GM23338 (cell line): ENCODE data around the gene RPL27A. TPM values are rescaled to one million over a fixed set of nuclear protein-coding genes. Genes with fewer than 3 reads are reported as not detected.

Source experiments
- ATAC-seq: fragments of 200-7000 bp; cut with Tn5 transposase; 3 replicates; pipeline ENCODE4 v1.9.1; 2020
- DNase-seq: peaks from one replicate; pipeline ENCODE4 v3.0.0-alpha.2; 2015; ENCODE audit warnings: low spot score
- H2AFZ ChIP-seq: fragments of 200-600 bp; sonication (generic); 2 replicates; pipeline ENCODE4 v1.8.0; 2016; ENCODE audit warnings: antibody characterized with exemption, mild to moderate bottlenecking, moderate library complexity
- H3F3A ChIP-seq: fragments of 200-600 bp; sonication (generic); replicated peaks from 2 replicates; pipeline ENCODE4 v1.8.0; 2017; ENCODE audit warnings: antibody characterized with exemption, mixed run types, low read depth
- H3K27ac ChIP-seq: fragments of 200-600 bp; sonication (generic); 2 replicates; pipeline ENCODE4 v1.6.1; 2016; ENCODE audit warnings: low read depth
- H3K27me3 ChIP-seq: fragments of 200-600 bp; sonication (generic); 2 replicates; pipeline ENCODE4 v1.8.0; 2016; ENCODE audit warnings: mild to moderate bottlenecking, mixed run types, moderate library complexity; ENCODE audit not compliant: insufficient read depth
- H3K36me3 ChIP-seq: fragments of 200-600 bp; sonication (generic); 2 replicates; pipeline ENCODE4 v1.8.0; 2016; ENCODE audit warnings: mild to moderate bottlenecking; ENCODE audit not compliant: insufficient read depth
- H3K4me1 ChIP-seq: fragments of 200-600 bp; sonication (generic); 2 replicates; pipeline ENCODE4 v1.8.0; 2016; ENCODE audit warnings: mild to moderate bottlenecking, moderate library complexity; ENCODE audit not compliant: insufficient read depth
- H3K4me2 ChIP-seq: fragments of 200-600 bp; sonication (generic); 2 replicates; pipeline ENCODE4 v1.7.1; 2017; ENCODE audit warnings: mixed run types
- H3K4me3 ChIP-seq: fragments of 200-600 bp; sonication (generic); 2 replicates; pipeline ENCODE4 v1.6.1; 2016; ENCODE audit warnings: mixed run types
- H3K79me2 ChIP-seq: fragments of 200-600 bp; sonication (generic); replicated peaks from 2 replicates; pipeline ENCODE4 v1.8.0; 2017; ENCODE audit warnings: mild to moderate bottlenecking; ENCODE audit not compliant: insufficient read depth
- H3K9me2 ChIP-seq: fragments of 200-600 bp; sonication (generic); 2 replicates; pipeline ENCODE4 v1.8.0; 2017; ENCODE audit not compliant: insufficient read depth
- H4K20me1 ChIP-seq: fragments of 200-600 bp; sonication (generic); replicated peaks from 2 replicates; pipeline ENCODE4 v1.8.0; 2017; ENCODE audit warnings: mild to moderate bottlenecking; ENCODE audit not compliant: insufficient read depth
- H3K27ac Mint-ChIP-seq: 2 replicates; pipeline ENCODE4 v1.8.0; 2020; ENCODE audit warnings: inconsistent platforms, mild to moderate bottlenecking, moderate library complexity, mixed read lengths
- H3K27me3 Mint-ChIP-seq: 3 replicates; pipeline ENCODE4 v1.8.0; 2022; ENCODE audit warnings: low read depth, mild to moderate bottlenecking, moderate library complexity, mixed read lengths, inconsistent platforms; ENCODE audit not compliant: insufficient read depth, poor library complexity
- H3K36me3 Mint-ChIP-seq: 3 replicates; pipeline ENCODE4 v1.8.0; 2021; ENCODE audit warnings: low read depth, mild to moderate bottlenecking, inconsistent platforms, moderate library complexity, mixed read lengths
- H3K4me1 Mint-ChIP-seq: 3 replicates; pipeline ENCODE4 v1.8.0; 2020; ENCODE audit warnings: mild to moderate bottlenecking, inconsistent platforms, mixed read lengths
- H3K4me3 Mint-ChIP-seq: 3 replicates; pipeline ENCODE4 v1.8.0; 2021; ENCODE audit warnings: moderate library complexity, mild to moderate bottlenecking, inconsistent platforms, mixed read lengths
- H3K9me3 Mint-ChIP-seq: 3 replicates; pipeline ENCODE4 v1.8.0; 2020; ENCODE audit warnings: moderate library complexity, mild to moderate bottlenecking, inconsistent platforms, mixed read lengths
- CREB1 ChIP-seq: fragments of 250-450 bp; sonication (Bioruptor Pico); IDR thresholded peaks from 2 replicates; pipeline ENCODE4 v1.5.0; 2020; ENCODE audit warnings: low read depth, mild to moderate bottlenecking, moderate library complexity
- ETS1 ChIP-seq: IDR thresholded peaks from 2 replicates; pipeline ENCODE4 v1.6.1; 2016; ENCODE audit warnings: antibody characterized with exemption
- EZH2 ChIP-seq: fragments of 200-600 bp; sonication (generic); IDR thresholded peaks from one replicate; pipeline ENCODE4 v1.8.0; 2017; ENCODE audit warnings: antibody characterized with exemption, mild to moderate bottlenecking, low read depth; ENCODE audit not compliant: unreplicated experiment
- EZH2phosphoT487 ChIP-seq: fragments of 200-600 bp; sonication (generic); IDR thresholded peaks from one replicate; pipeline ENCODE4 v1.8.1; 2018; ENCODE audit warnings: antibody characterized with exemption; ENCODE audit not compliant: unreplicated experiment
- JUNB ChIP-seq: IDR thresholded peaks from one replicate; pipeline ENCODE4 v1.6.1; 2016; ENCODE audit warnings: antibody characterized with exemption; ENCODE audit not compliant: unreplicated experiment
- POLR2AphosphoS5 ChIP-seq: IDR thresholded peaks from 2 replicates; pipeline ENCODE4 v1.6.1; 2016; ENCODE audit warnings: antibody characterized with exemption, low read depth
- REST ChIP-seq: IDR thresholded peaks from one replicate; pipeline ENCODE4 v1.6.1; 2018; ENCODE audit warnings: antibody characterized with exemption; ENCODE audit not compliant: unreplicated experiment
- STAT1 ChIP-seq: IDR thresholded peaks from one replicate; pipeline ENCODE4 v1.6.1; 2016; ENCODE audit warnings: antibody characterized with exemption; ENCODE audit not compliant: unreplicated experiment
- ZNF331 ChIP-seq: fragments of 250-450 bp; sonication (Bioruptor Pico); IDR thresholded peaks from 2 replicates; pipeline ENCODE4 v1.5.0; 2020; ENCODE audit warnings: low read depth, mild to moderate bottlenecking, moderate library complexity
- long read RNA-seq: library from polyadenylated mRNA; unstranded; transcript quantifications from one replicate; pipeline ENCODE4 v2.0.0, GENCODE V29; 2020; ENCODE audit not compliant: unreplicated experiment
- polyA plus RNA-seq: library from polyadenylated mRNA; unstranded; fragments of >200 nt; fragmentation: Nextera tagmentation; extraction: Ambion mirVana; gene quantifications from 2 replicates; pipeline ENCODE4 v1.2.1, GENCODE V29; 2016
- total RNA-seq: library from RNA; depleted of rRNA; stranded (reverse); fragments of >200 nt; shearing (Covaris generic); gene quantifications from 2 replicates; pipeline ENCODE4 v1.2.3, GENCODE V29; 2014; rRNA removed

Gene RPL27A
- 961 and 1,283 TPM in 2 replicates for total RNA-seq
- polyA plus RNA-seq = 3,167 and 3,552 TPM in 2 replicates
- long read RNA-seq, full-length matches to known transcripts = 1,268 of 1,295 reads
- long read RNA-seq, partial matches to known transcripts = 4 of 1,295 reads
- long read RNA-seq, other reads (novel, unspliced or antisense) = 23 of 1,295 reads

- Mint-ChIP-seq H3K27ac (peak within 1 kb of the TSS; percentile 98), H3K4me1 (peaks cover 42% of the 10 kb centered on the region), H3K36me3 (peaks cover 69% of the 10 kb centered on the region), H3K27me3 (peaks cover 20% of the 10 kb centered on the region), H3K9me3 (no peaks in the 10 kb centered on the region; the same call in 2 of the 3 replicates), H3K4me3 (peak within 1 kb of the TSS; percentile 91)
- peaks cover 29% of the 10 kb centered on the region for H3K36me3 ChIP-seq
- H3K4me2 ChIP-seq = peak within 1 kb of the TSS; percentile 100
- H3K9me2 ChIP-seq = peaks cover 8% of the 10 kb centered on the region; the same call in 1 of the 2 replicates
- TF ChIP-seq ETS1 = peak; percentile 67
- peak; percentile 100 for TF ChIP-seq POLR2AphosphoS5
- TF ChIP-seq EZH2phosphoT487 = no peak
- peak; percentile 56; the same call in 1 of the 2 replicates for TF ChIP-seq CREB1 (CRISPR knock-in tag)
- ATAC-seq = peak; percentile 94
- peaks cover 20% of the 10 kb centered on the region for H3K4me1 ChIP-seq
- DNase-seq = peak; percentile 99
- peaks cover 33% of the 10 kb centered on the region for H3K79me2 ChIP-seq
- 0 out of 2 replicates have a peak within 1 kb of the TSS, but pooled peaks have one; percentile 6 for H2AFZ ChIP-seq
- H3K27me3 ChIP-seq = no peaks in the 10 kb centered on the region
- H3K4me3 ChIP-seq = peak within 1 kb of the TSS; percentile 100
- H3K27ac ChIP-seq = peak within 1 kb of the TSS; percentile 99
- peaks cover 14% of the 10 kb centered on the region for H4K20me1 ChIP-seq
- H3F3A ChIP-seq = peaks cover 42% of the 10 kb centered on the region
Measured at GRCh38 chr11:8682303-8683114, at the start of gene RPL27A, which contains the start of gene TRIM66. TSS of gene RPL27A (plus strand) at chr11:8682792. CDS start at chr11:8682814, 22 bp downstream. TSS of gene TRIM66 (minus strand) at chr11:8682665. CDS start at chr11:8672274, 10,391 bp downstream.

- H3K36me3 Mint-ChIP-seq = no peaks in the 10 kb centered on the region
- Histone ChIP-seq H3K36me3 (no peaks in the 10 kb centered on the region), H3K4me1 (no peaks in the 10 kb centered on the region), H4K20me1 (no peaks in the 10 kb centered on the region), H3K4me3 (no peak overlapping the region), H3F3A (no peaks in the 10 kb centered on the region), H3K27me3 (no peaks in the 10 kb centered on the region), H2AFZ (no peak overlapping the region), H3K9me2 (no peaks in the 10 kb centered on the region), H3K79me2 (no peaks in the 10 kb centered on the region), H3K4me2 (no peak overlapping the region), H3K27ac (no peak overlapping the region)
- H3K9me3 Mint-ChIP-seq = no peaks in the 10 kb centered on the region
- H3K27me3 Mint-ChIP-seq = no peaks in the 10 kb centered on the region
- H3K4me3 Mint-ChIP-seq = no peak overlapping the region
- ATAC-seq = no peak
- TF ChIP-seq EZH2 = no peak
- no peak for TF ChIP-seq ZNF331 (CRISPR knock-in tag)
- TF ChIP-seq POLR2AphosphoS5 = no peak
- H3K4me1 Mint-ChIP-seq = no peaks in the 10 kb centered on the region
- no peak overlapping the region for H3K27ac Mint-ChIP-seq
- no peak for DNase-seq
Measured at GRCh38 chr11:8634498-8634897, 48.1 kb upstream of the RPL27A start.

- Histone ChIP-seq H2AFZ (no peak overlapping the region), H4K20me1 (no peaks in the 10 kb centered on the region), H3K27me3 (no peaks in the 10 kb centered on the region), H3K79me2 (no peaks in the 10 kb centered on the region), H3K27ac (no peak overlapping the region), H3K36me3 (no peaks in the 10 kb centered on the region), H3K9me2 (no peaks in the 10 kb centered on the region), H3K4me2 (no peak overlapping the region), H3F3A (no peaks in the 10 kb centered on the region), H3K4me1 (peaks cover 10% of the 10 kb centered on the region; the same call in 1 of the 2 replicates), H3K4me3 (no peak overlapping the region)
- H3K4me3 Mint-ChIP-seq = no peak overlapping the region
- no peak overlapping the region for H3K27ac Mint-ChIP-seq
- H3K9me3 Mint-ChIP-seq = no peaks in the 10 kb centered on the region
- H3K27me3 Mint-ChIP-seq = no peaks in the 10 kb centered on the region
- no peak for DNase-seq
- no peak for ATAC-seq
- H3K36me3 Mint-ChIP-seq = no peaks in the 10 kb centered on the region
- H3K4me1 Mint-ChIP-seq = peaks cover 14% of the 10 kb centered on the region
- TF ChIP-seq ETS1 (no peak), JUNB (no peak), EZH2 (no peak), REST (no peak), POLR2AphosphoS5 (no peak), STAT1 (no peak), CREB1 (CRISPR knock-in tag) (no peak), EZH2phosphoT487 (no peak)
Measured at GRCh38 chr11:8636127-8636526, 46.5 kb upstream of the RPL27A start.
